DMS79 (cell line): ENCODE measurements around the gene NBPF12.
"Not testable (repeated sequence)": the region's sequence is repeated elsewhere in the genome, so short reads cannot be mapped to it uniquely, and the experiment has no call there.

ENCODE experiments used
- DNase-seq: peaks from one replicate; lab custom pipeline; 2025; lab: John Stamatoyannopoulos, UW

Gene NBPF12

GRCh38 chr1:146938242-146938902 lies at the start of gene NBPF12:
Gene NBPF12 (plus strand): TSS chr1:146938324. CDS start chr1:146960144, 21,820 bp downstream.
- peak; percentile 82 for DNase-seq

- DNase-seq: not testable (repeated sequence)
These were observed 46.8 kb upstream of the NBPF12 start for GRCh38 chr1:146891355-146891754.

GRCh38 chr1:146892331-146892730 lies 45.8 kb upstream of the NBPF12 start:
- not testable (repeated sequence) for DNase-seq

- DNase-seq: not testable (repeated sequence)
These were observed 30.4 kb upstream of the NBPF12 start for GRCh38 chr1:146907565-146908261.

GRCh38 chr1:146912975-146913374 lies 25.1 kb upstream of the NBPF12 start:
- not testable (repeated sequence) for DNase-seq

GRCh38 chr1:146920811-146921210 lies 17.3 kb upstream of the NBPF12 start:
- not testable (repeated sequence) for DNase-seq

GRCh38 chr1:146922614-146923013 lies 15.5 kb upstream of the NBPF12 start:
- not testable (repeated sequence) for DNase-seq

- not testable (repeated sequence) for DNase-seq
These were observed 14.0 kb upstream of the NBPF12 start for GRCh38 chr1:146924106-146924505.

- not testable (repeated sequence) for DNase-seq
These were observed 11.7 kb upstream of the NBPF12 start for GRCh38 chr1:146926413-146926812.

GRCh38 chr1:146930225-146930624 lies 7.9 kb upstream of the NBPF12 start:
- not testable (repeated sequence) for DNase-seq

- DNase-seq: not testable (repeated sequence)
These were observed 3.5 kb upstream of the NBPF12 start for GRCh38 chr1:146934390-146935223.

GRCh38 chr1:146937462-146937861 lies 662 bp upstream of the NBPF12 start:
- DNase-seq: not testable (repeated sequence)

- DNase-seq: not testable (repeated sequence)
These were observed 1.0 kb downstream of the NBPF12 start for GRCh38 chr1:146938927-146939786.

- not testable (repeated sequence) for DNase-seq
These were observed 2.2 kb downstream of the NBPF12 start for GRCh38 chr1:146940293-146940692.

- DNase-seq: not testable (repeated sequence)
These were observed 5.3 kb downstream of the NBPF12 start for GRCh38 chr1:146943342-146943886.

GRCh38 chr1:146948127-146948526 lies 10.0 kb downstream of the NBPF12 start:
- DNase-seq: not testable (repeated sequence)

- not testable (repeated sequence) for DNase-seq
These were observed 26.2 kb downstream of the NBPF12 start for GRCh38 chr1:146964340-146964739.

GRCh38 chr1:146966351-146966750 lies 28.2 kb downstream of the NBPF12 start:
- not testable (repeated sequence) for DNase-seq

- DNase-seq: not testable (repeated sequence)
These were observed 32.5 kb downstream of the NBPF12 start for GRCh38 chr1:146970656-146971055.

GRCh38 chr1:146972681-146973080 lies 34.6 kb downstream of the NBPF12 start:
- not testable (repeated sequence) for DNase-seq

GRCh38 chr1:146985855-146986254 lies 47.7 kb downstream of the NBPF12 start:
- not testable (repeated sequence) for DNase-seq
